Nephron progenitor cell (in vitro differentiated cells): ENCODE data around the gene FNDC11.

Experiments used
- DNase-seq: peaks from one replicate; pipeline ENCODE4 v3.0.0; 2021
- H3K27ac Mint-ChIP-seq: 2 replicates; pipeline ENCODE4 v1.8.0; 2021; ENCODE audit warnings: mild to moderate bottlenecking, moderate library complexity, mixed read lengths
- H3K27me3 Mint-ChIP-seq: 2 replicates; pipeline ENCODE4 v1.8.0; 2021; ENCODE audit warnings: mild to moderate bottlenecking, low read depth, mixed read lengths; ENCODE audit not compliant: poor library complexity
- H3K36me3 Mint-ChIP-seq: 2 replicates; pipeline ENCODE4 v1.8.0; 2021; ENCODE audit warnings: low read depth, mixed read lengths
- H3K4me1 Mint-ChIP-seq: 2 replicates; pipeline ENCODE4 v1.8.0; 2021; ENCODE audit warnings: mixed read lengths
- H3K4me3 Mint-ChIP-seq: 2 replicates; pipeline ENCODE4 v1.8.0; 2021; ENCODE audit warnings: mild to moderate bottlenecking, moderate library complexity, mixed read lengths
- H3K9me3 Mint-ChIP-seq: 2 replicates; pipeline ENCODE4 v1.8.0; 2021; ENCODE audit warnings: mild to moderate bottlenecking, moderate library complexity, mixed read lengths
- CTCF ChIP-seq: fragments of 200-600 bp; sonication (generic); IDR thresholded peaks from 2 replicates; pipeline ENCODE4 v1.5.0; 2021; ENCODE audit warnings: antibody characterized with exemption

FNDC11 gene

GRCh38 chr20:63522981-63523611 is 30.9 kb upstream of the FNDC11 start:
- DNase-seq: no peak
- H3K27me3 Mint-ChIP-seq: peaks cover 9% of the 10 kb centered on the region

DNA sequence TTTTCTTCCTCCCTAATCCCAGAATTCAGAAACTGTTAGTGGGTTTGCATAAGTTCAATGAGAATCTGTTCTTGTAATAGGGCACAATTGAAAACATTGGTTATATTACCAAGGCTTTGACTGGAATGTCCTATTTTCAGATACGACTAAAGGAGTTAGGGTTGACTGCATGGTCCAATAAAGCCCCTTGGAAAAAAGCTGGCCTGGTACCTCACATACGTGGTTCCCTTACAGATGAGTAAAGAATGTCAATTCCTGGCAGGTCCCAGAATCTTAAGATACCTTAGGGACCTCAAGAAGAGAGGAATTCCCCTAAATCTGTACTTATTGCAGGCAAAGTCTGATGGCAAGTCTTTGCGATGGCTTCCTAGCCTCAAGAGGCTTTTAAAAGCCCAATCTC is 28.8 kb upstream of the FNDC11 start:
- peaks cover 4% of the 10 kb centered on the region for H3K27me3 Mint-ChIP-seq
- no peak overlapping the region for H3K4me3 Mint-ChIP-seq
- no peak for DNase-seq
- peaks cover 3% of the 10 kb centered on the region for H3K9me3 Mint-ChIP-seq
- TF ChIP-seq CTCF: no peak
- peaks cover 23% of the 10 kb centered on the region for H3K36me3 Mint-ChIP-seq
- H3K27ac Mint-ChIP-seq: no peak overlapping the region
- peaks cover 45% of the 10 kb centered on the region for H3K4me1 Mint-ChIP-seq

More at GRCh38 chr20:63522981-63523611, 30.9 kb upstream of the FNDC11 start:
- Mint-ChIP-seq H3K27ac (no peak overlapping the region), H3K4me1 (peaks cover 44% of the 10 kb centered on the region), H3K36me3 (peaks cover 23% of the 10 kb centered on the region), H3K9me3 (peaks cover 3% of the 10 kb centered on the region), H3K4me3 (peak overlapping the region; percentile 59)
- no peak for TF ChIP-seq CTCF

DNA sequence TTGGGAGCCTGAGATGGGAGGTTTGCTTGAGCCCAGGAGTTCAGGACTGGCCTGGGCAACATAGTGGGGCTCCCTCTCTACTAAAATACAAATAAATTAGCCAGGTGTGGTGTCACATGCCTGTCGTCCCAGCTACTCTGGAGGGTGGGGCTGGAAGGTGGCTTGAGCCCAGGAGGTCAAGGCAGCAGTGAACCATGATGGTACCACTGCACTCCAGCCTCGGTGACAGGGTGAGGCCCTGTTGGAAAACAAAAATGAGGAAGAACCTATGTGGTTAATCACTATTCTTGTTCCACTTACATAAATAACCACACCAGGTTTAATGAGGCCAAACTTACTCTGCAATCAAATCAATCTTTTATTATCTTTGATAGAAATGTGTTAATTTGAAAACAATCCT is 28.0 kb upstream of the FNDC11 start:
- no peak overlapping the region for H3K4me3 Mint-ChIP-seq
- H3K27me3 Mint-ChIP-seq: peaks cover 4% of the 10 kb centered on the region
- no peak for DNase-seq
- peaks cover 45% of the 10 kb centered on the region for H3K4me1 Mint-ChIP-seq
- TF ChIP-seq CTCF: no peak
- H3K27ac Mint-ChIP-seq: no peak overlapping the region
- peaks cover 23% of the 10 kb centered on the region for H3K36me3 Mint-ChIP-seq
- peaks cover 3% of the 10 kb centered on the region for H3K9me3 Mint-ChIP-seq

DNA sequence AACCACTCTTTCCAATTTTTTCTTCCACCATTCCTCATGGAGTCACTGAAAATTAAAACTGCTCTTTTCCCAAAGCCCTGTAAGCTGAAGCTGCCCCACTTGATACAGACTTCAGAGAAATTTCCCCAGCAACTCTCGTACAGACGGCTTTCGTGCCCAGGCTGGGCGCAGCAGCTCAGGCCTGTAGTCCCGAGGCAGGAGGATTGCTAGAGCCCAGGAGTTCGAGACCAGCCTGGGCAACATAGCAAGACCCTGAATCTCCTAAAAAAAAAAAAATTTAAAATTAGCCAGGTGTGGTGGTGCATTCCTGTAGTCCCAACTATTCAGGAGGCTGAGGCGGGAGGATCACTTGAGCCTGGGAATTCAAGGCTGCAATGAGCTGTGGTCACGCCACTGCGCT is 26.8 kb upstream of the FNDC11 start:
- TF ChIP-seq CTCF: no peak
- peaks cover 3% of the 10 kb centered on the region for H3K9me3 Mint-ChIP-seq
- H3K4me1 Mint-ChIP-seq: peaks cover 47% of the 10 kb centered on the region
- H3K27ac Mint-ChIP-seq: no peak overlapping the region
- H3K36me3 Mint-ChIP-seq: peaks cover 23% of the 10 kb centered on the region
- H3K4me3 Mint-ChIP-seq: no peak overlapping the region
- no peak for DNase-seq
- H3K27me3 Mint-ChIP-seq: peaks cover 4% of the 10 kb centered on the region

DNA sequence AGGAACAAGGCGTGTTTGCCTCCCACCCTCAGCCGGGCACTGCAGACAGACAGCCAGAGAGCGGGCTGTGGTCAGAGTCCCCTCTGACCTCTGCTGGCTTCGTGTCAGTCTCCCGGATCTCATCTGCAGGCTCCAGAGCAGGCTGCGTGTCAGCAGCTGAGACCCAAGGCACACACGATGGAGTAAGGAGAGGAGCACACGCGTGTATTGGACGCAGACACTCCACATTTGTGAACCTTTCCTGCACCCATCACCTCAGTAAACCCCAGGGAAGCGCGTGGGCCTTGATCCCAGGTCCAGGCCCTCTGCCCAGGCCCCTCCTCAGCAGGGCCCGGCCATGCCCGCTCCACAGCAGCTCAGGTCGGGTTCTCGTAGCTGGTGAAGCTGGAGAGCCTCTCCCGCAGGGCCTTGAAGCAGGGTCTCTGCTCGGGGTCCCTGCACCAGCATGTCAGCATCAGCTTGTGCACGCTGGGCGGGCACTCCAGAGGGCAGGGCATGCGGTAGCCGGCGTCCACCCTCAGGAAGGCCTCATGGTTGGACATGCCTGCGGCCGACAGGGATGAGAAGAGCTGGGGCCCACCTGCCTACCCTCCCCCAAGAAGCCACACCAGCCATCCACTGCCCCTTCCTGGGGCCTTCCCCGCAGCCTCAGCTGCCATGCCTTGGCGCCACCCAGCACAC is 24.6 kb upstream of the FNDC11 start:
- no peak overlapping the region for H3K4me3 Mint-ChIP-seq
- no peak for TF ChIP-seq CTCF
- DNase-seq: no peak

More for the DNA sequence above, 24.6 kb upstream of the FNDC11 start:
- H3K4me1 Mint-ChIP-seq: peaks cover 36% of the 10 kb centered on the region
- H3K36me3 Mint-ChIP-seq: peaks cover 4% of the 10 kb centered on the region
- no peak overlapping the region for H3K27ac Mint-ChIP-seq
- H3K27me3 Mint-ChIP-seq: peaks cover 4% of the 10 kb centered on the region
- no peaks in the 10 kb centered on the region for H3K9me3 Mint-ChIP-seq
